PC-3 (cell line): ENCODE measurements around the gene DOCK4. TPM values are rescaled to one million over a fixed set of nuclear protein-coding genes. Genes with fewer than 3 reads are reported as not detected.
A peak's percentile ranks its signal among the peaks of the same experiment; 100 is the strongest.

Source experiments
- ATAC-seq: fragments of 200-7000 bp; cut with Tn5 transposase; 2 replicates; pipeline ENCODE4 v1.9.1; 2020; ENCODE audit warnings: mild to moderate bottlenecking, moderate library complexity
- BruUV-seq: library from RNA; stranded (reverse); fragments of 400-500 nt; replicated peaks from 2 replicates; lab custom pipeline; 2021; lab: Mats Ljungman, UMichigan
- CTCF ChIA-PET: fragments of 300-600 bp; sonication (Branson Sonifier 250); formaldehyde crosslinking; loops from one replicate; lab custom pipeline; 2022; ENCODE audit warnings: antibody characterized with exemption; lab: Charles Lee
- POLR2A ChIA-PET: fragments of 300-600 bp; sonication (Branson Sonifier 250); formaldehyde crosslinking; loops from one replicate; lab custom pipeline; 2022; ENCODE audit warnings: antibody characterized with exemption; ENCODE audit not compliant: unreplicated experiment; lab: Charles Lee
- DNase-seq: peaks from one replicate; pipeline ENCODE4 v3.0.0-alpha.2; 2015
- H2AFZ ChIP-seq: fragments of 300-600 bp; sonication (generic); 2 replicates; pipeline ENCODE4 v1.6.0; 2016; ENCODE audit warnings: antibody characterized with exemption, low read length
- H3F3A ChIP-seq: fragments of 300-600 bp; sonication (generic); one replicate; pipeline ENCODE4 v1.6.0; 2017; ENCODE audit warnings: antibody characterized with exemption, low read length, control low read depth, mild to moderate bottlenecking; ENCODE audit not compliant: unreplicated experiment
- H3K27ac ChIP-seq: fragments of 300-600 bp; sonication (generic); 2 replicates; pipeline ENCODE4 v1.5.1; 2016; ENCODE audit warnings: mild to moderate bottlenecking, low read length
- H3K27me3 ChIP-seq: fragments of 300-600 bp; sonication (generic); 2 replicates; pipeline ENCODE4 v1.6.1; 2016; ENCODE audit warnings: low read length, mixed read lengths
- H3K36me3 ChIP-seq: fragments of 300-600 bp; sonication (generic); 2 replicates; pipeline ENCODE4 v1.6.1; 2016; ENCODE audit warnings: low read depth, mixed run types, low read length, mixed read lengths
- H3K4me1 ChIP-seq: fragments of 300-600 bp; sonication (generic); 2 replicates; pipeline ENCODE4 v1.5.1; 2016; ENCODE audit warnings: low read length; ENCODE audit not compliant: insufficient read depth
- H3K4me2 ChIP-seq: fragments of 300-600 bp; sonication (generic); 2 replicates; pipeline ENCODE4 v1.6.0; 2016; ENCODE audit warnings: low read length
- H3K4me3 ChIP-seq: fragments of 300-600 bp; sonication (generic); 2 replicates; pipeline ENCODE4 v1.5.1; 2016; ENCODE audit warnings: mild to moderate bottlenecking, low read length, mixed read lengths
- H3K79me2 ChIP-seq: fragments of 300-600 bp; sonication (generic); 2 replicates; pipeline ENCODE4 v1.6.1; 2017; ENCODE audit warnings: low read length, mixed read lengths
- H3K9ac ChIP-seq: fragments of 300-600 bp; sonication (generic); 2 replicates; pipeline ENCODE4 v1.6.0; 2016; ENCODE audit warnings: mild to moderate bottlenecking, low read length
- H3K9me2 ChIP-seq: fragments of 300-600 bp; sonication (generic); replicated peaks from 2 replicates; pipeline ENCODE4 v1.6.1; 2016; ENCODE audit warnings: mixed run types, low read length, mixed read lengths
- H3K9me3 ChIP-seq: fragments of 300-600 bp; sonication (generic); 2 replicates; pipeline ENCODE4 v1.6.1; 2016; ENCODE audit warnings: low read length, mixed read lengths
- H4K20me1 ChIP-seq: fragments of 300-600 bp; sonication (generic); 2 replicates; pipeline ENCODE4 v1.6.1; 2016; ENCODE audit warnings: low read length, mixed read lengths
- EZH2 ChIP-seq: fragments of 300-600 bp; sonication (generic); IDR thresholded peaks from one replicate; pipeline ENCODE4 v1.6.1; 2017; ENCODE audit warnings: antibody characterized with exemption, mild to moderate bottlenecking, low read length; ENCODE audit not compliant: unreplicated experiment
- EZH2phosphoT487 ChIP-seq: fragments of 300-600 bp; sonication (generic); IDR thresholded peaks from 2 replicates; pipeline ENCODE4 v1.6.1; 2018; ENCODE audit warnings: mild to moderate bottlenecking, antibody characterized with exemption, low read length, borderline replicate concordance
- intact Hi-C: fragments of 100-400 bp; cut with micrococcal nuclease; formaldehyde crosslinking; loops from 2 replicates; pipeline ENCODE4 v1.9.0; 2023
- total RNA-seq: library from RNA; depleted of rRNA; stranded (reverse); fragments of >200 nt; gene quantifications from 2 replicates; pipeline ENCODE4 v1.2.3, GENCODE V29; 2014
- TF ChIP-seq, protein P1 (sequence below): fragments of 300-600 bp; sonication (generic); conservative IDR thresholded peaks from 2 replicates; pipeline ENCODE4 v1.5.1; 2017; ENCODE audit warnings: antibody characterized with exemption, low read depth, mild to moderate bottlenecking, low read length

DOCK4 gene
- total RNA-seq, 1 experiment from 2014 or later, result 25.4 TPM

DNA sequence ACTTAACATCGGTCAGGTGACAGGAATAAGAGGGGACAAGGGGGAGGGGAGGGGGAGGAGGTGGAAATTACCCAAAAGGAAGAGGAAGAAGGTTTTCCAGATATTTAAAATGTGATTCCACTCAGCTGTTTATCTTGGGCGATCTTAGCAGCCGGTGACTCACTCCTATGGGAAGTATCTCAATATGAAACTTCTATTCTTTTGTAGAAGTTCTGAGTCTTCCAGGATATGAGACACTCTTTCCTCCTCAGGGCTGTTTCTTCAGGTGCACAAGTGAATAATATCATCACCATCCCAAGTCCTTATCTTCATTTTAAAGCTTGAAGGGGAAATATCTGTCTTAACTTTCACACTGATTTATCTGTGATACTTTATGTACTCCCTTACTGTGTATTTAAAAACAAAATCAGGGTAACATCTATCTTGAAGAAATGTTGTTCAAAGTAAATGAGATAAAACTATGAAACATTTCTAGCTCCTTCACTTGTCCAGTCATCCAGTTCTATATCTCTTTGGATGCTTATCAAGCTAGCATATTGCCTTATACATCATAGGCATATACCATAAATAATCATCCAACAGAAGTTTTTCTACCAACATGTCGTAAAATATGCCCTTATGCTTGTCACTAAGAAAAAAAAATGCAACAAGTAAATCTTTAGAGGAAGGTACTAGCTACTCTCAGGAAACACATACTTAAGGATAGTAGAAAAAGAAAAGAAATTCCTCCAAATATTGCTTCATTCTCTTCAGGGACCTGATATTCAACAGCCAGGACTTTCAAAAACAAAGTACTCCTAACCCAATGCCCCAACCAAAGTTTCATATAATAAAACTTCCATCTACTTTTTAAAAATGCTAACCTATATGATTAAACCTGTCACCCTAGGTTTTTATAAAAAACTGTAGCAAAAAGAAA is 13.7 kb downstream of the DOCK4 start:
- no peak overlapping the region for H2AFZ ChIP-seq
- H3K27me3 ChIP-seq, result no peaks in the 10 kb centered on the region
- no peaks in the 10 kb centered on the region for H3K9me2 ChIP-seq
- peaks cover 34% of the 10 kb centered on the region for H3K4me1 ChIP-seq
- intact Hi-C loops, result no loop called here
- H4K20me1 ChIP-seq, result no peaks in the 10 kb centered on the region
- H3F3A ChIP-seq, result peaks cover 7% of the 10 kb centered on the region
- no peaks in the 10 kb centered on the region for H3K36me3 ChIP-seq
- peak; percentile 90 for DNase-seq
- H3K27ac ChIP-seq, result peak overlapping the region; percentile 85
- TF ChIP-seq EZH2, result no peak
- no peak for TF ChIP-seq EZH2phosphoT487
- TF ChIP-seq, protein P1, sequence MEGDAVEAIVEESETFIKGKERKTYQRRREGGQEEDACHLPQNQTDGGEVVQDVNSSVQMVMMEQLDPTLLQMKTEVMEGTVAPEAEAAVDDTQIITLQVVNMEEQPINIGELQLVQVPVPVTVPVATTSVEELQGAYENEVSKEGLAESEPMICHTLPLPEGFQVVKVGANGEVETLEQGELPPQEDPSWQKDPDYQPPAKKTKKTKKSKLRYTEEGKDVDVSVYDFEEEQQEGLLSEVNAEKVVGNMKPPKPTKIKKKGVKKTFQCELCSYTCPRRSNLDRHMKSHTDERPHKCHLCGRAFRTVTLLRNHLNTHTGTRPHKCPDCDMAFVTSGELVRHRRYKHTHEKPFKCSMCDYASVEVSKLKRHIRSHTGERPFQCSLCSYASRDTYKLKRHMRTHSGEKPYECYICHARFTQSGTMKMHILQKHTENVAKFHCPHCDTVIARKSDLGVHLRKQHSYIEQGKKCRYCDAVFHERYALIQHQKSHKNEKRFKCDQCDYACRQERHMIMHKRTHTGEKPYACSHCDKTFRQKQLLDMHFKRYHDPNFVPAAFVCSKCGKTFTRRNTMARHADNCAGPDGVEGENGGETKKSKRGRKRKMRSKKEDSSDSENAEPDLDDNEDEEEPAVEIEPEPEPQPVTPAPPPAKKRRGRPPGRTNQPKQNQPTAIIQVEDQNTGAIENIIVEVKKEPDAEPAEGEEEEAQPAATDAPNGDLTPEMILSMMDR, result no peak
- peak; percentile 97 for ATAC-seq
- peak overlapping the region; percentile 56 for H3K4me2 ChIP-seq
- CTCF ChIA-PET, result interaction anchor here (0.6 kb wide), 1 partner anchor 257 kb away, joined by 3 read pairs; no protein-coding TSS in a partner anchor
- H3K9me3 ChIP-seq, result no peaks in the 10 kb centered on the region
- H3K9ac ChIP-seq, result peak overlapping the region; percentile 34
- 0 out of 2 replicates have a peak overlapping the region, but pooled peaks have one; percentile 5 for H3K4me3 ChIP-seq
- peaks cover 89% of the 10 kb centered on the region for H3K79me2 ChIP-seq
- BruUV-seq, result no TSS peak
- POLR2A ChIA-PET, result interaction anchor here (0.5 to 0.7 kb wide), 3 partner anchors 11 to 261 kb away, joined by 3 to 5 read pairs (median 3); no protein-coding TSS in a partner anchor

DNA sequence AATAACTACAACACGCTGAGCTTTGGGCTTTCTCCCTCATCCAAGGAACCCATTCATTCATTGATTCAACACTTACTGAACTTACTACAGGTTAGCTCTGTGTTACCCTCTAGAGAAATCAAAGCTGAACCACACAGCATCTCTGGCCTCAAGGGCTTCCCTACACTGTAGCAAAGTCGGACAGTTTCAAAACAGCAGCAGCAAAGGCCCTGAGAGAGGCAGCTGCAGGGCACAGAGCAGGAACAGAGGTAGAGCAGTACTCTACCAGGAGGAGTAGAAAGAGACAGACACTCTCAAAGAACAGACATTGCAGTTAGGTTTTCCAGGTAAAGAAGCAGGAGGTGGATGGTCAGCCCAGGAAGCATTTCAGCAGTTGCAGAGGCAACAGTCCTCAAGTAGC is 16.1 kb downstream of the DOCK4 start:
- no peak overlapping the region for H3K27ac ChIP-seq
- H3K36me3 ChIP-seq, result no peaks in the 10 kb centered on the region
- no peaks in the 10 kb centered on the region for H3K9me3 ChIP-seq
- TF ChIP-seq EZH2 (no peak), EZH2phosphoT487 (no peak)
- TF ChIP-seq, protein P1, result no peak
- ATAC-seq (no peak), DNase-seq (no peak)
- no peaks in the 10 kb centered on the region for H3K9me2 ChIP-seq
- H3F3A ChIP-seq, result peaks cover 7% of the 10 kb centered on the region
- ChIA-PET CTCF (no interaction called here), POLR2A (no interaction called here)
- H4K20me1 ChIP-seq, result no peaks in the 10 kb centered on the region
- H3K4me2 ChIP-seq, result no peak overlapping the region
- no peak overlapping the region for H3K4me3 ChIP-seq
- no peak overlapping the region for H2AFZ ChIP-seq
- intact Hi-C loops, result no loop called here
- peaks cover 54% of the 10 kb centered on the region for H3K4me1 ChIP-seq
- H3K79me2 ChIP-seq, result peaks cover 87% of the 10 kb centered on the region
- H3K27me3 ChIP-seq, result no peaks in the 10 kb centered on the region
- H3K9ac ChIP-seq, result no peak overlapping the region
- no TSS peak for BruUV-seq

DNA sequence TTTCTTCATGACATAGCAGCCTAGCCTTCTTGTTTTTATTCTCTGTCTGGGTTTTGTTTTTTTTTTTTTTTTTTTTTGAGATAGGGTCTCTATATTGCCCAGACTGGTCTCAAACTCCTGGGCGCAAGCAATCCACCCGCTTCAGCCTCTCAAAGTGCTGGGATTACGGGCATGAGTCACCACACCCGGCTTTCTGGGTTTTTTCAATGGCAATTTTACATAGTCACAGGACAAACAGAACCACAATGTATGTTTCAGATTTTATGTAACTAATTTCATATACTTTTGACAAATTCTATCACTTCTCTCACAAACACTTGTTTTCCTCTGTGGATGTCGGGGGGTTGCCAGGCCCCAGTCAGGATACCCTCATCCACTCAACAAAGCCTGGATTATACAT is 16.5 kb downstream of the DOCK4 start:
- peaks cover 87% of the 10 kb centered on the region for H3K79me2 ChIP-seq
- no peak overlapping the region for H3K27ac ChIP-seq
- H3K36me3 ChIP-seq, result no peaks in the 10 kb centered on the region
- H4K20me1 ChIP-seq, result no peaks in the 10 kb centered on the region
- ChIA-PET CTCF (no interaction called here), POLR2A (no interaction called here)
- H3K9me3 ChIP-seq, result no peaks in the 10 kb centered on the region
- no peak overlapping the region for H3K4me3 ChIP-seq
- H3K27me3 ChIP-seq, result no peaks in the 10 kb centered on the region
- H3K9me2 ChIP-seq, result no peaks in the 10 kb centered on the region
- ATAC-seq (no peak), DNase-seq (no peak)
- peaks cover 58% of the 10 kb centered on the region for H3K4me1 ChIP-seq
- TF ChIP-seq, protein P1, result no peak
- TF ChIP-seq EZH2 (no peak), EZH2phosphoT487 (no peak)
- no peak overlapping the region for H3K4me2 ChIP-seq
- no peak overlapping the region for H2AFZ ChIP-seq
- BruUV-seq, result no TSS peak
- H3F3A ChIP-seq, result peaks cover 7% of the 10 kb centered on the region
- intact Hi-C loops, result no loop called here
- no peak overlapping the region for H3K9ac ChIP-seq
